HK-2 (cell line): Measurements from ENCODE around the gene SLC41A1.

ENCODE experiments used
- DNase-seq: peaks from one replicate; pipeline ENCODE4 v3.0.0-alpha.2; 2018; ENCODE audit not compliant: unreplicated experiment

SLC41A1 gene

GRCh38 chr1:205787287-205787916, 25.6 kb downstream of the SLC41A1 start:
- no peak for DNase-seq

GRCh38 chr1:205786601-205787000, 26.4 kb downstream of the SLC41A1 start:
- no peak for DNase-seq

- no peak for DNase-seq
Observed at GRCh38 chr1:205785446-205785845, 27.6 kb downstream of the SLC41A1 start.

DNA sequence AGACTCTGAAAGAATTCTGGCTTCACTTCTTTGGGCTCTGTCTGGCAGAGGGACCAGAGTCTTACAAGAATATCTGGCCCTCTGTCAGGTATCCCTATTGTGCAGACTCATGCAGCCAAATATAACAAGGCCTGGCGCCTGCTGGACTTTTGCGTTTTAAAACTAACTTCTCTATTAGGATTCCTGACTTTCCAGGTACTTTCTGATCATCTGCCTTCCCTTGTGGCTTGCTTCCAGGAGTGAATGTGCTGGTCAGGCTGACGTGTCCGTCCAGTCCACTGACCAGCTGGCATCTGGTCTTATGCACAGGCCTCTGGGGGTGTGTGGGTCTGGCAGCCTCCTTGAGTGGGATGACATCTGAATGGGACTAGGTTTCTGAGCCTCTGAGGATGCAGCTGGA, 29.1 kb downstream of the SLC41A1 start:
- DNase-seq, result peak; percentile 54

- no peak for DNase-seq
Observed at GRCh38 chr1:205783433-205783795, 29.6 kb downstream of the SLC41A1 start.

- no peak for DNase-seq
Observed at GRCh38 chr1:205782627-205783432, 30.2 kb downstream of the SLC41A1 start.

DNA sequence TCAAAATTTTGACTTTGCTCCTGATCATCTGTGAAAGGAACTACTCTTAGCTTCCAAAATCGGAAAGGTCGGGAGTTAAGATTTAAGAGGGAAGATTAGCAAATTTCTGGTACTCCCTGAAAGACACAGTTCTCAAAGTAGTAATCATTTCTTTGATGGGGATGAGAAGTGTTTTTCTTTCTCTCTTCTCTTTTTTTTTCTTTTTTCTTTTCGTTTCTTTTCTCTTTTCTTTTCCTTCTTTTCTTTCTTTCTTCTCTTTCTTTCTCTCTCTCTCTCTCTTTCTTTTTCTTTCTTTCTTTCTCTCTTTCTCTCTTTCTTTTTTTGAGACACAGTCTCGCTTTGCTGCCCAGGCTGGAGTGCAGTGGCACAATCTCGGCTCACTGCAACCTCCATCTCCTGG, 32.7 kb downstream of the SLC41A1 start:
- DNase-seq, result no peak

DNA sequence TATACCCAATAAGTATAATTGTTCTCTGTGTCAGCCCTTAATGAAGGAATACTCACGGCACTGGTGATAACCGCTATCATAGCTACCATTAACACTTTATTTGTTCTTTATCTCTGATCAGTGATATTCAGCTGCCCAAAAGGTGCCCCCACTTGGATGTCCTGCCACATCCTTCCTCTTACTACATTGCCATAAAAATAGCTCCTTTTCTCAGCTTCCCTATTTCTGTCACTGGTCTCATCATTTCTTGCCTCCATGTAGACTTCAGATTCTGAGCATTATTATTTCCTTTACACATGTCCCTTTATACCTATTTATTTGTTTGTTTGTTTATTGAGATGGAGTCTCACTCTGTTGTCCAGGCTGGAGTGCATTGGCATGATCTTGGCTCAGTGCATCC, 35.0 kb downstream of the SLC41A1 start:
- DNase-seq, result no peak

GRCh38 chr1:205775717-205776056, 37.3 kb downstream of the SLC41A1 start:
- DNase-seq, result no peak

GRCh38 chr1:205775015-205775716, 37.8 kb downstream of the SLC41A1 start, which contains the start of gene RAB29:
RAB29 (minus strand) TSS chr1:205775482; CDS start chr1:205774956, 526 bp downstream.
- peak; percentile 79 for DNase-seq

DNA sequence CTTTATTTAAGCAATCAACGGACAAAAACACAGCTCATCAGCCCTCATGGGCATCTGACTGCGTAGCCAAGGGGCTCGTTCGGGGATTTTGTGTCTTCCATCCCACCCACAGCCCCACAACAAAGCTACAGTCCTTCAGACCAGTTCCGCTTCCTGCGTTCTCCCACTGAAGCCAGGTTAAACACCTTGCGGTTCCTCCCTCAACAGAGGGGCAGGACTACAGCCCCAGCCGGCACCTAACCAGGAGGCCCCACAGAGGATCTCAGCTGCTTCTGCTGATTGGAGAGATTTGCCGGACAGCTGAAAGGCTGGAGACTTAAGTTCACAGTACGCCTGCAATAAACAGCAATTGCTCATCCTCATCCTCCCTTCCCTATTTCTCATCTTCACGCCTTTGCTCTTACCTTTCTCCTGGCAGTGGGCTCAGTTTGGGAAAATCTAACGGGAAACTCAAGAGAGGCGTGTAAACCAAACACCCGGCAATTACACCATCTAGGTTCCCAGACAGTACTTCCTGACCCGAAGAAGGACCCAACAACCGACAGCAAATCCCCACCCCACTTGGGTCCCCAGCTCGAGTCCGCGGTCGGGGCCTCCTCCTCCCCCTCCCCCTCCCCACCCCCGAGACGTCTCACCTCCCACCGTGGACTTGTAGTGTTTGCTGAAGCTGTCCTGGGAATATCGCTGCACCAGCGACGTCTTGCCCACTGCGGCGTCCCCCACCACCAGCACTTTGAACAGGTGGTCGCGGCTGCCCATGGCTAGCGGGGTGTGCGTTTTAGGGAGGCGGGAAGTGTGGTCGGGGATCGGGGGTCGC, 38.6 kb downstream of the SLC41A1 start:
- peak; percentile 21 for DNase-seq

GRCh38 chr1:205772607-205773032, 40.4 kb downstream of the SLC41A1 start:
- DNase-seq, result no peak

- DNase-seq, result no peak
Observed at GRCh38 chr1:205770618-205771017, 42.4 kb downstream of the SLC41A1 start.

- DNase-seq, result no peak
Observed at GRCh38 chr1:205769641-205770365, 43.2 kb downstream of the SLC41A1 start.

DNA sequence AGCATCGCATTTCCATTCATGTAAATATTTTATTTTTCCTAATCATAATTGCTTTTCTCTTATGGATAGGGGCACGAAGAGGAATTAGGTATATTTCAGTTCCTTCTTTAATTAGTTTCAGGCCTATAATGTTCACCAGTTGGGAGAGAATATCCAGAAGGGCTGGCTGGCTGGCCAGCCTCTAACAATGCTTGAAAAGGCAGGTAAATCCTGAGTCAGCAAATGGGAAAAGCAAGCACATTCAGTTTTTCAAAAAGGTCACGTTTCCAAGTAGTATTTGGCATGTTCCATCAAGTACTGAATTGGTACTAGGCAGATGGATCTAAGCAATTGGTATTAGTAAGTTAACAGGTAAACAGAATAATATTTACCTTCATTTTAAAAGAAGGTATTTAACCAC, 45.8 kb downstream of the SLC41A1 start:
- no peak for DNase-seq

DNA sequence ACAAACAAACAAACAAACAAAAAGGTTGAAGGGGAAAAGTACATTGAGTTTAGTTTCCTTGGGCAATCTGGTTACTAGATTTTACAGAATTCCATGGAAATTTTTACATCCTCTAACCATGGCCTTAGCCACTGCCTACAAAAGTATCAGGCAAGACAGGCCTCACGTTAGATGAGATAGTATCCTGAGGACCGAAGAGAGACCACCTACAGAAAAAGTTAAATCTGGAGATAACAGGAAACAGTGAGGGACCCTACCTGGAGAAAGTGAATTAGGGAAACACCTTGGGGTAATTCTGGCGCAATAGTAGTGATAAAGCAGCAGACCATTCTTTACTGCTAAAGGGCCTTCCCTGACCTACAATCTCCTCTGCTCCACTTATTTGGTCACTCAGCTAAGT, 46.4 kb downstream of the SLC41A1 start:
- no peak for DNase-seq

DNA sequence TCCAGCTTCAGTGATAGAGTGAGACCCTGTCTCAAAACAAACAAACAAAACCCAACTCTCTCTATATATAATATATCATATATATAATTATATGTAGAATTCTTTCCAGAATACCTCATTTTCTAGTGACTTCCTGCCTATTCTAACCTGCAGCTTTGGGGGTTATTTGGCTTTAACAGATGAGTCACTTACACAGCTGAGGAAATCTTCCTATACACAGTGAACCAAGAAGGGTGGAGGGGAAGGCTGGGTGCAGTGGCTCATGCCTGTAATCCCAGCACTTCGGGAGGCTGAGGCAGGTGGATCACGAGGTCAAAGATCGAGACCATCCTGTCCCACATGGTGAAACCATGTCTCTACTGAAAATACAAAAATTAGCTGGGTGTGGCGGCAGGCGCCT, 47.0 kb downstream of the SLC41A1 start:
- peak; percentile 36 for DNase-seq

- no peak for DNase-seq
Observed at GRCh38 chr1:205764578-205764977, 48.4 kb downstream of the SLC41A1 start.

DNA sequence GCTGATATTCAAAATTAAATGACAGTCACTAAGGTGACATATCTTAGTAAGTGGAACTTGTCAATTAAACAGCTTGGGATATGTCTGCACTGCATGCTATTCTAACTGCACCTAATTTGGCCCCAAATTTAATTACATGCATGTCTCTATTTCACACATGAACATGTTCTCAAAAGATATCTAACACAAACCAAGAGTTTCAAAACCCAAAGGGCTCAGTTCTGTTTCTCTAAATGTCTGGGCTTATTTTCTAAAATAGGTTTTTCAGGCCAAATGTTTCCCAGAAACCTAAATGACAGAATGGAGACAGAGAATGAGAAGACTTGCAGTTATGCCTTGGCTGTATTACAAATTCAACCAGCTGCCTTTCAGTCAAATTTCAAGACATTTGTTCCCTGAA, 49.0 kb downstream of the SLC41A1 start:
- DNase-seq, result no peak

GRCh38 chr1:205760606-205761005, 52.4 kb downstream of the SLC41A1 start:
- no peak for DNase-seq

DNA sequence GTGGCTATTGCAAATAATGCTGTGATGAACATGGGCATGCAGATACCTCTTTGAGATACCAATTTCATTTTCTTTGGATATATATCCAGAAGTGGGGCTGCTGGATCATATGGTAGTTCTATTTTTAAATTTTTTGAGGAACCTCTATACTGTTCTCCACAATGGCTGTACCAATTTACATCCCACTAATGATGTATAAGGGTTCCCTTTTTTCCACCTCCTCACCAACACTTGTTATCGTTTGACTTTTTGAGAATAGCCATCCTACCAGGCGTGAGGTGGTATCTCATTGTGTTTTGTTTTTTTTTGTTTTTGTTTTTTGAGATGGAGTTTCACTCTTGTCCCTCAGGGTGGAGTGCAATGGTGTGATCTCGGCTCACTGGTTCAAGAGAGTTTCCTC, 56.4 kb downstream of the SLC41A1 start:
- no peak for DNase-seq
